ENCODE results near the gene TOR1B.

GRCh38 chr9:129835860-129836223 lies 32.9 kb downstream of the TOR1B start:
- TF ChIP-seq EZH2 (optimal IDR thresholded peaks at IDR 0.05; ENCODE audit: low read depth, low read length) (no peak), CTCF (IDR thresholded peaks at IDR 0.05; ENCODE audit: low read length) (no peak)

Data from MM.1S (cell line).